CD14-positive monocyte (primary cell): ENCODE data around the gene HSD11B2. TPM values are rescaled to one million over a fixed set of nuclear protein-coding genes. Genes with fewer than 3 reads are reported as not detected.

Source experiments
- DNase-seq, 3 donors: peaks; one replicate each; pipeline ENCODE4 v3.0.0-alpha.2; 2011 to 2022
- H2AFZ ChIP-seq: 2 replicates; pipeline ENCODE4 v1.6.0; 2012; ENCODE audit warnings: mild to moderate bottlenecking, low read depth, low read length, inconsistent platforms; ENCODE audit not compliant: insufficient read depth, poor library complexity, severe bottlenecking
- H3K27ac ChIP-seq, 2 donors: 1 replicate in 1 of 2; 2 replicates in 1 of 2; pipeline ENCODE4 v1.5.1; 2012 to 2013; ENCODE audit warnings: low read length in 2 of 2, control low read depth in 1 of 2, inconsistent platforms in 1 of 2, low read depth in 1 of 2, mild to moderate bottlenecking in 1 of 2
- H3K27me3 ChIP-seq, 2 donors: one replicate each; pipeline versions ENCODE4 v1.6.0 to v1.6.1; 2011 to 2013; ENCODE audit warnings: low read length in 2 of 2; ENCODE audit not compliant: control insufficient read depth in 2 of 2, insufficient read depth in 2 of 2
- H3K36me3 ChIP-seq, 2 donors: replicated peaks in 1 of 2; 1 replicate in 1 of 2; 2 replicates in 1 of 2; pipeline versions ENCODE4 v1.5.1 to v1.6.1; 2012 to 2013; ENCODE audit warnings: low read length in 2 of 2, control low read depth in 1 of 2, inconsistent platforms in 1 of 2, mild to moderate bottlenecking in 1 of 2; ENCODE audit not compliant: insufficient read depth in 2 of 2, control insufficient read depth in 1 of 2
- H3K4me1 ChIP-seq, 2 donors: 1 replicate in 1 of 2; 2 replicates in 1 of 2; pipeline versions ENCODE4 v1.5.1 to v1.6.1; 2012 to 2013; ENCODE audit warnings: low read length in 2 of 2, control low read depth in 1 of 2, inconsistent platforms in 1 of 2, mild to moderate bottlenecking in 1 of 2, moderate library complexity in 1 of 2; ENCODE audit not compliant: insufficient read depth in 2 of 2, control insufficient read depth in 1 of 2
- H3K4me2 ChIP-seq: replicated peaks from 2 replicates; pipeline ENCODE3; 2012; ENCODE audit warnings: low read length, moderate library complexity, mild to moderate bottlenecking; ENCODE audit not compliant: poor library complexity, severe bottlenecking; ENCODE audit errors: extremely low read depth
- H3K4me3 ChIP-seq, 3 experiments: fragments of 200-600 bp in 1 of 3; sonication (generic) in 1 of 3; replicated peaks in 1 of 3; 1 replicate in 2 of 3; 2 replicates in 1 of 3; pipeline ENCODE4 v1.5.1; 2011 to 2013; ENCODE audit warnings: low read length in 3 of 3, mild to moderate bottlenecking in 3 of 3, control low read depth in 2 of 3, low read depth in 2 of 3, inconsistent platforms in 1 of 3, moderate library complexity in 1 of 3
- H3K79me2 ChIP-seq: 2 replicates; pipeline ENCODE4 v1.6.0; 2012; ENCODE audit warnings: mild to moderate bottlenecking, control low read depth, inconsistent platforms, low read length, moderate library complexity; ENCODE audit not compliant: insufficient read depth
- H3K9ac ChIP-seq: 2 replicates; pipeline ENCODE4 v1.6.0; 2017; ENCODE audit warnings: low read length, mild to moderate bottlenecking; ENCODE audit not compliant: insufficient read depth, poor library complexity, severe bottlenecking
- H3K9me3 ChIP-seq, 2 donors: replicated peaks in 1 of 2; 1 replicate in 1 of 2; 2 replicates in 1 of 2; pipeline versions ENCODE4 v1.5.1 to v1.6.1; 2012 to 2013; ENCODE audit warnings: low read length in 2 of 2, control low read depth in 1 of 2; ENCODE audit not compliant: control insufficient read depth in 1 of 2, insufficient read depth in 1 of 2
- H4K20me1 ChIP-seq: 2 replicates; pipeline ENCODE4 v1.6.0; 2012; ENCODE audit warnings: mild to moderate bottlenecking, low read length, control low read depth, moderate library complexity; ENCODE audit not compliant: insufficient read depth
- H3K27ac Mint-ChIP-seq, 7 donors: one replicate each; pipeline ENCODE4 v1.8.0; 2020; ENCODE audit warnings: mild to moderate bottlenecking in 7 of 7, mixed read lengths in 7 of 7, moderate library complexity in 6 of 7, inconsistent platforms in 2 of 7
- H3K27me3 Mint-ChIP-seq, 3 donors: one replicate each; pipeline ENCODE4 v1.8.0; 2021 to 2022; ENCODE audit warnings: low read depth in 3 of 3, mild to moderate bottlenecking in 3 of 3, mixed read lengths in 3 of 3, moderate library complexity in 3 of 3, inconsistent platforms in 1 of 3
- H3K36me3 Mint-ChIP-seq, 2 donors: one replicate each; pipeline ENCODE4 v1.8.0; 2020; ENCODE audit warnings: mixed read lengths in 2 of 2, inconsistent platforms in 1 of 2, mild to moderate bottlenecking in 1 of 2
- H3K4me1 Mint-ChIP-seq: one replicate; pipeline ENCODE4 v1.8.0; 2020; ENCODE audit warnings: mild to moderate bottlenecking, mixed read lengths
- H3K4me3 Mint-ChIP-seq, 2 donors: one replicate each; pipeline ENCODE4 v1.8.0; 2020; ENCODE audit warnings: mild to moderate bottlenecking in 2 of 2, mixed read lengths in 2 of 2, moderate library complexity in 1 of 2
- H3K9me3 Mint-ChIP-seq, 7 donors: one replicate each; pipeline ENCODE4 v1.8.0; 2020 to 2022; ENCODE audit warnings: mixed read lengths in 7 of 7, mild to moderate bottlenecking in 6 of 7, moderate library complexity in 6 of 7, inconsistent platforms in 2 of 7
- CTCF ChIP-seq: fragments of 200-600 bp; IDR thresholded peaks from one replicate; pipeline ENCODE4 v1.8.0; 2022; ENCODE audit warnings: antibody characterized with exemption, mild to moderate bottlenecking
- WGBS: methylation state at CpG from one replicate; pipeline ENCODE4 v1.1.5; 2013; ENCODE audit warnings: missing lambda C conversion rate; ENCODE audit not compliant: insufficient coverage; 5-methylcytosine and 5-hydroxymethylcytosine counted together
- intact Hi-C, 2 donors: fragments of 100-400 bp; cut with micrococcal nuclease; formaldehyde crosslinking; loops; one replicate each; pipeline versions ENCODE4 v1.15.0 to v1.15.1; 2023
- polyA plus RNA-seq, 3 donors: library from polyadenylated mRNA; depleted of rRNA in 1 of 3; unstranded in 2 of 3; stranded (reverse) in 1 of 3; fragments of 300-500 nt in 2 of 3; fragments of >200 nt in 1 of 3; fragmentation: Illumina TruSeq in 2 of 3; gene quantifications; 1 replicate in 2 of 3; 2 replicates in 1 of 3; pipeline ENCODE4 v1.2.3, GENCODE V29; 2012 to 2021

The HSD11B2 gene
- polyA plus RNA-seq, 3 donors, result not detected

- 82% methylated on average over 2 of the region's 9 CpGs for WGBS
- H3K79me2 ChIP-seq, result no peaks in the 10 kb centered on the region
- DNase-seq, result no peak
- Mint-ChIP-seq H3K36me3 (peaks cover 0 to 4% of the 10 kb centered on the region in 2 donors), H3K27me3 (peaks cover 24 to 44% (median 29%) of the 10 kb centered on the region in 3 donors), H3K4me3 (no peak overlapping the region), H3K9me3 (peaks cover 0 to 5% (median 0%) of the 10 kb centered on the region in 7 donors), H3K27ac (no peak overlapping the region), H3K4me1 (no peaks in the 10 kb centered on the region)
- no peaks in the 10 kb centered on the region for H3K4me1 ChIP-seq
- no peak overlapping the region for H3K27ac ChIP-seq
- H3K36me3 ChIP-seq, result no peaks in the 10 kb centered on the region
- no peak overlapping the region for H3K9ac ChIP-seq
- no peak overlapping the region for H2AFZ ChIP-seq
- no peak for TF ChIP-seq CTCF
- no peaks in the 10 kb centered on the region for H3K9me3 ChIP-seq
- intact Hi-C loops, result no loop called here
- no peak overlapping the region for H3K4me3 ChIP-seq
- peaks cover 1 to 25% of the 10 kb centered on the region in 2 donors for H3K27me3 ChIP-seq
- peaks cover 6% of the 10 kb centered on the region for H4K20me1 ChIP-seq
- H3K4me2 ChIP-seq, result no peak overlapping the region
Observed at GRCh38 chr16:67423611-67424260, 7.2 kb upstream of the HSD11B2 start.

DNA sequence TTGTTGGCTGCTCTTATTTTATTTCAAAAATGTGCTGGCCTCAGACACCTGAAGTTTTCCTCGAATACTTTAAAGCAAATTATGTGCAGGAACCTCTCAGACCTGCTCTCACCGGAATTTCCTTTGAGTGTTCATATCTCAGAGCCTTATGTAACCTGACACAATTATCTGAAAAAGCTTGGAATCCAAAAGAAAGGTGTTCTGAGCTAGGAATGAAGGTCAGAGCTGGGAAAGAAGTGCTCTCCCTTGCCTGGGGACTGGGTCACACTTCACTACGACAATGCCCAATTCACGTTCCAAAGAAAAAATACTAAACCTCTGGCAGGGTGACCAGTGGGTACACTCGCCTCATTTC lies 6.7 kb upstream of the HSD11B2 start:
- H3K9me3 ChIP-seq, result peaks cover 0 to 3% of the 10 kb centered on the region in 2 donors
- H3K79me2 ChIP-seq, result no peaks in the 10 kb centered on the region
- no peak overlapping the region for H3K4me3 Mint-ChIP-seq
- DNase-seq, result no peak
- H3K4me1 ChIP-seq, result no peaks in the 10 kb centered on the region
- TF ChIP-seq CTCF, result no peak
- H3K27me3 Mint-ChIP-seq, result peaks cover 29 to 48% (median 33%) of the 10 kb centered on the region in 3 donors
- intact Hi-C loops, result no loop called here
- no peak overlapping the region for H3K27ac Mint-ChIP-seq
- H3K9ac ChIP-seq, result no peak overlapping the region
- no peaks in the 10 kb centered on the region for H3K36me3 ChIP-seq
- no peak overlapping the region for H2AFZ ChIP-seq
- H3K4me1 Mint-ChIP-seq, result no peaks in the 10 kb centered on the region
- no peak overlapping the region for H3K4me2 ChIP-seq
- 94% methylated on average over 3 of the region's 5 CpGs for WGBS
- H3K9me3 Mint-ChIP-seq, result peaks cover 0 to 8% (median 0%) of the 10 kb centered on the region in 7 donors
- H3K36me3 Mint-ChIP-seq, result peaks cover 4% of the 10 kb centered on the region in 2 donors
- H3K27ac ChIP-seq, result no peak overlapping the region
- H3K4me3 ChIP-seq, result no peak overlapping the region
- peaks cover 6 to 30% of the 10 kb centered on the region in 2 donors for H3K27me3 ChIP-seq
- H4K20me1 ChIP-seq, result peaks cover 10% of the 10 kb centered on the region
